GM18870 (cell line): ENCODE data around the gene THEM4.

Experiments
- ATAC-seq: cut with Tn5 transposase; IDR thresholded peaks from one replicate; pipeline ENCODE4 v1.9.1; 2021; ENCODE audit warnings: moderate library complexity; ENCODE audit not compliant: unreplicated experiment

Gene THEM4

DNA sequence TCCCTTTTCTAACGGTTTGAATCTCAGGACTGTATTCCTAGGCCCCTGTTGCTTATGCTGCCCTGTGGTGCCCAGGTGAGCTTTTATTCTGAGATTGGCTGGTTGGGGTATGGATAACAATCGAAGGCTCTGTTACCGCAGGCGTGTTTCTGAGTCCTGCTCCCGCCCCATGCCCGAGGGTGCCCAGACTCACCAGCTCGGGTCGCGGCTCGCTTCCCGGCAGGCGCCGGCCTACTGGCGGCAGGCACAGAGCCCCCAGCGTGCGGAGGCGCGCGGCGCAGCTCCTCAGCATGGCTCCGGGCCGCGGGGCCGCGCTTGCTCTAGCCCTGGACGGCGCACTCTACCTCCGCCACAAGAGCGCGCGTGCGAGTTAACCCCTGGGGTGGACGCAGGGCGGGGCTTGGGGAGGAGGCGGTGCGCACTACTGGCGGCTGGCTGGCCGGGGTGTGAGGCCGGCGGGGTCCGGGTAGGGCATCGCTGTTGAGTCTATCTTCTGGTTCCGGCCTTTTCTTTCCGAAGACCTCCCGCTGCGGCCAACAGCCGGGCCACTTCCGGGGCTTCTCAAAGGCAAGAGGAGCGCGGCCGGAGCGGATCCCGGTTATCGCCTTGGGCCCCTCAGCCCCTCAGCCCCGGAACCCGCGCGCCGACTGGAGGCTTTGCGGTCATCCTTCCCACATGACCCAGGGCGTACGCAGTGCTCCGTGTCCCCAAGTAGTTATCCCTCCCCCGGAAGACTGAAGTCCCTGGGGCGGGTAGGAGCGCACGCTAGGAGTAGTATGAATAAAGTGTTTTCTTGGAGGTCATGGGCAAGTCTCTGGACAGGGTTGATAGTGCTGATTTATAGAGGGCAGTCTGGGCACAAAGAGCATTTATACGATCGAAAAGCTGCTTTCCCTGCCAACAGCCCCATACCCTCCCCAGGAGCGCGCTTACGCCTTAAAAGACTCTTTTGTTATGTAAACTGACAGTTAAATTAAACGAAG lies at the start of gene THEM4:
THEM4 (minus strand) TSS at position 345 of the 983 bp plus-strand sequence; CDS start at position 292, 53 bp downstream.
- ATAC-seq, result peak; percentile 86

DNA sequence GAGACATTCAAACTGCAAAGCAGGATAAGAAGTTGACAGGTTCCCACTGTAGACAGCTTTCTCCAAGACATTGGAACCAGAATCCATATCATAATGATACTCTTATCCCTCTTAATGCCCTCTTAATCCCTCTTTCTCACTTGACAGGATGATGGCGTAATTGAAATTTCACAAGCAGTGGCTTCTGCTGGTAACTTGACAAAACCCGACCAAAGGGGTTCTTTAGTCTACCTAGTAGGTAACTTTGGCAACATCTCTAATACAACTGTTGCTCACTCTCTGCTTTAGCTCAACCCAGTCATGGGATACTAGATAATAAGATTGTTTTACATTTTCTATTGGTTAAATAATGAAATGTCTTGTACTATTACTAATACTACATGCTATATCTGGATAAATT lies 49.6 kb upstream of the THEM4 start:
- no peak for ATAC-seq

DNA sequence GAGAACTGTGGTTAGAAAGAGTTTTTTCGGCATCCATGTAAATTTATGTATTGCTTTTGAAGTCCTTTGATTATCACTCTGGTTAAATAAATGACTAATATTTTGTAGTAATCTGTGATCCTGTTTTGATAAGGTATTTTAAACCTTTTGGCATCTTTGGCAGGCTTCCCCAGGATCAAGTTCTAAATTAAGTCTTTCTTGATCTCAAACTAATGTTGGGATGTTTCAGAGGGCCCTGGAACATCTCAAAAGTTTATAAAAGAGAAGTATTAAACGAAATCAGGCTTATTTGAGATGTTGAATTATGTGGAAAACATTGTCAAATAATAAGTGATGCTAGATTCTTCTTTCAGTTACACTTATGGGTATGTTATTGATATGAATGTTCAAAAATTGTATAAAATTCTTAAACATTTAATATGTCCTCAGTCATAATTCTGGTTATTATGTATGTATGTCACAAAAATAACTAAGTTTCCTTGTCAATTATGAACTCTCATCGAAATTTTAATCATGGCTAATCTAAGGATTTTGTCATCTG lies 47.7 kb upstream of the THEM4 start:
- ATAC-seq, result no peak

DNA sequence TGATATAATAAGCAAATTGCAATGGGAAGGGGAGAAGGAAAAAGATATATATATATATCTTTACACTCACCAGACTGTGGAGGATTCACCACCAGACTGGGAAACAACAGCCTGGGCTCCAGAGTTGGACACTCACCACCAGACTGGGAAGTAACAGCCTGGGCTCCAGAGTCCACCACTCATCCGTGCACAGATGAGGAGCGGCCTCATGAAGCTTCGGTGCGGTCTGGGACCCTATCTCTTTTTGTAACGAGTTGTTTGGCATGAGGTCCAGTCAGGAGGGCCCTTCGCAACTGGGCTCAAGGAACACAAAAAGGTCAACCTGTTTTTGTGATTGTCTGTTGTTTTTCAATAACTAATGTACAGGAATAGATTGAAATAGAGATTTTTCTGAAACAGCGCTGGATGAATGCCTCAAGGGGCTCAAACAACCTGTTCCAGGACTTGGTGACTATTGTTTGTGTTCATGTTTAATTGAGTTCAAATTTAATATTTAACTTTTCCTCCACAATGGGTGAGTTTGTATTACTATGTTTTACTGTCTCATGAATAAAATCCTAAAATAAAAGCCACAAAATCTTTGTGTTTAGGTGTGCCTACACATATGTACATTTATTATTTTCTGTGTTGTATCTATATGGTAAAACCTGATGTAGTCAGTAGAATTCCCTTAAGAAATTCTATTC lies 44.2 kb upstream of the THEM4 start:
- ATAC-seq, result no peak

DNA sequence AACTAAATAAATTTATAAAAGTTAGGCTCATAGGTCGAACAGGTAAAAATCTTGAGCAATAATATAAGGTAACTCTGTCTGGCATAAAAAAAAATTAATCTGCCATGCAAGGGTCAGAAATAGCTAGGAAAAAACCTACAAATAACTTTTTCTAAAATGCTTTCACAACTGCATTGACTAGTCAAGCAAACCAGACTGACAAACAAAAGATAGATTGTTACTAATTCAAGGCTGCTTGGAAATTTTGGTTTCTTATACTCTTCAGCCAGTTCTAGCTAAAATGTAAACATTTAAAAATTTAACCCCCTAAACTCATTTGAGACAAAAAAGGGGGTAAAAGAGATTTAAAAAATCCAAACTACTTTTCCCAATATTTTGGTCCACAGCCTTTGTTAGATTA lies 43.5 kb upstream of the THEM4 start:
- ATAC-seq, result no peak

DNA sequence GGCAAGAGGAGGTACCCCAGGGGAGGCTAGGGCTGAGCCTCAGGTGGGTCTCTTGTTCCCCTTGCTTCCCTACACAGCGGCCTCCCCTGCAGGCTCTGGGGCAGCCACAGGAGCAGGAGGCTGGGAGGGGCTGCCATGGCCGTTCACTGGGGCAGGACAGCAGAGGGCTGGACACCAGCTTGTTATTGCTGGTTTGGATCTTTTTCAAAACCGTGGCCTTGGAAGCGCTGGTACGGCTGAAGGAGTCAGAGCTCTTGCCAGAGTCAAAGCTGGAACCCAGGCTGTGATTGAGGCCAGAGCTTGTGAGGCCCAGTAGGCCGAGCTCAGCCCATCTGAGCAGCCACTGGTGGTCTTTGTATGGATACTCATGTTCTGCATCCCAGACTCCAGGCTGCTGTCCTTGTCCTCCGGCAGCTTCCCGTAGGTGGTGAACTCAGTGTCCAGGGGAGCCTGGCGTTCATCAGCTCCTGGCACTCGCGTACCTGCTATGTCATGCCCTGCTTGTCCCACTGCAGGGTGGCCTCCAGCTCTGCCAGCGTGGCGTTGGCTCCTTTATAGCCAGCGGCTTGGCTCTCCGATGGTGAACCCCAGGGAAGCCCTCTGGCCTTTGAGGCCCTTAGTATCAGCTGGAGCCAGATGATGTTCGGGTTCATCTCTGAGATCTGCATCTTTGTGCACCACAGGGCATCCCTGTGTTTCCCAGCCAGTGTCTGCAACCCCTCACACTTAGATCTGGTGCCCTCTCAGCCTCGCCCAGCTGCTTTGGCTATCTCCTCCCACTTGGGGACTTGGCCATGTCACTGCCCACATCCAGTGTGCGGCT lies 40.3 kb upstream of the THEM4 start:
- ATAC-seq, result no peak

DNA sequence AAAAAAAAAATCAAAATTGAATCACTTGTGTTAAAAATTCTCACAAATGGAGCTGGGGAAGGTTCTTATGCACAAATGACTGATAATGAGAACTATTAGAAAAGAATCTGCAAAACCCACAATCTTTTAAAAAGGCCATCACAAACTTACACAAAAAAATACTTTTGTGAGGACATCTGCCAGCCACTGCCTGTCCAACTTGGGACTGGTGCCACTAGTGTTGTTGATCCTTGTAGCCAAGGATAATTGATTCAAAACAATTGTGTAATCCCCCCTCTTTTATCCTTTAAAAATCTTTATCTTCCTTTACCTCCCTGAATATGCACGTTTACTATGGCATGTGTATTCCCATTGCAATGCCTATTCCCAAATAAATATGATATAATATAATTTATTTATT lies 39.2 kb upstream of the THEM4 start:
- ATAC-seq, result no peak

DNA sequence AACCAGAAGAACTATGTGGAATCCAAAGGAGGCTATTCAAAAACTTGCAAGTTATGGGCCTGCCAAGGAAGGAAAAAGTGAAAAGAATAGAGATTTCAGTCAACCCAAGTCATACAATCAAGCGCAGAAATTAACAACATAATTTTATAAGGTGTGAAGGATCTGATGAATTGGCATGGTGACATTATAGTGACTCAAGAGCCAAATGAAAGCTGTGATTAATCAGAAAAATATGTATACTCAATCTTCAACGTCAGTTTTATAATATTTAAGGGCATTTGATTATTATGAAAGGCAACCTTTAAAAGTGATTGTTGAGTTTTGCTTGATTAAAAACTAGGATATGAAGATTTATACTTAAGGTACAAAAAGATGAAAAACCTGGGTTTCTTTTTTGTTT lies 37.8 kb upstream of the THEM4 start:
- no peak for ATAC-seq

DNA sequence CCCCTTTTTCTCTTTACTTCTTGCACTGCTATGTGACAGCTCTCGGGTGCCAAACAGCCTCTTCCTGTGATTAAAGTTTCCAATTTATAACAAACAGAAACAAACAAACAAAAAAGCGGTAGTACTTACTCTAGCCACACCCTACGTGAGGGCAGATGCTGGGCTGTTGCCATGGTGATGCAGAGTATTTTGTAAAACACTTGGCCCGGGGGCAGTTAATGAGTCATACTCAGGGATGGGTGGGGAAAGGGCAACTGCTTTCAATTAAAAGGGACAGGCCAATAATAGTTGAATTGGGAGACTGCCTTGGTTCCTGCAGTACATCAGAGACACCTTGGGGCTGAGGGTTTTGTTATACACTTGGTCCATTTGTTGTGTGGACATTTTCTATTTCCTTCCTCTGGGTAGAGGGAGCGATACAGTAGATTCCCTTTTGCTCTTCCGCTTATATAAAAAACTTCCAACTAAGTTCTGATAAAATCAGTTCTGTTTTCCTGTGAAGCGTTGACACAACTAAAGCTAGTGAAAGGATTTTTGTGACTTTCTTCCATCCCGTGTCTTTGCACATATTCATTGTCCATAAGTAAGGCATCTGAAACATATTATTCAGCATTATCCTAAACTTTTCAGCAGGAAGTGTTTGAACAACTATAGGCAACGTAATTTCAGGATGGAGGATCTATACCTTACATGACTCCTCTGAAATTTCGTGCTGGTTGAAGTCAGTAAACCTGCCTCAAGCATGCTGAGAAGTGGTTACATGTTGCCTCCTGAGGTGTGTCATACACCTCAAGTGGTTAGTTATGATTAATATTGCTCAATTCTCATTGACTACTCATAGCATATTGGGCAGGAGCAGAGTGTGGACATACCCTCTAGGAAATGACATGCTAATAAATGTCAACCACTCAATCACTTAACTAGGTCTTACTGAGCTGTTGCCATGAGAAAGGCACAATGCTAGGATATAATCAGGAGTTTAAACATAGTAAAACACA lies 36.7 kb upstream of the THEM4 start:
- ATAC-seq, result no peak

DNA sequence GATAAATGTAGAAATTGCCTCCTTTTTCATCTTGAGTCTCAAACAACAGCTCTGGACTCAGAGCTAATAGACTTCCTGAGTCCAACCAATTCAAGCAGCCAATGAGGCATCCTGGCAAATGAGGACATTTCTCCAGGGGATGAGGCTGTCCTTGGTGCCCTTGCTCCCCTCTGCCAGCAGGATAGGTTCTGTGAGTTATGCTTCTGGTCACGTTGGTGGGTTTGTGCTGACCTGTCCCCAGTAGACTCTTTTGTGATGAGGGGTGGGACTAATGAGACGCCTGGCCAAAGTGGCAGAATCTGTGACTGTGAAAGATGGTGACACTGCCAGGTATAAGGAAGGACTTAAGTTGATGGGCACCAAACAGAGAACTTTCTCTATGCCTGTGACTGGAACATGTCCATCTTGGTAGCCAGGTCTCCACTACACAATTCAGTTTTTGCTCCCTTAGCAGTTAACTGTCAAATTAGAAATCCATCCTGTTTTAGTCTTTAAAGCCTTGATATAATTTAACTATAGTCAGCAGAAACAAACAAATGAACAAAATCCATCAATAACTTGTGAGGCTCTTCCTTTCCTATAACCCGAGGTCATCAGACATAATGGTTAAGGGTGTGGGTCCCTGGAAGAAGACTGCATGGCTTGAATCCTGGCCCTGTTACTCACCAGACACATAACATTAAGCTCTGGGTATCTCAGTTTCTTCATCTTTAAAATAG lies 35.7 kb upstream of the THEM4 start:
- ATAC-seq, result no peak

DNA sequence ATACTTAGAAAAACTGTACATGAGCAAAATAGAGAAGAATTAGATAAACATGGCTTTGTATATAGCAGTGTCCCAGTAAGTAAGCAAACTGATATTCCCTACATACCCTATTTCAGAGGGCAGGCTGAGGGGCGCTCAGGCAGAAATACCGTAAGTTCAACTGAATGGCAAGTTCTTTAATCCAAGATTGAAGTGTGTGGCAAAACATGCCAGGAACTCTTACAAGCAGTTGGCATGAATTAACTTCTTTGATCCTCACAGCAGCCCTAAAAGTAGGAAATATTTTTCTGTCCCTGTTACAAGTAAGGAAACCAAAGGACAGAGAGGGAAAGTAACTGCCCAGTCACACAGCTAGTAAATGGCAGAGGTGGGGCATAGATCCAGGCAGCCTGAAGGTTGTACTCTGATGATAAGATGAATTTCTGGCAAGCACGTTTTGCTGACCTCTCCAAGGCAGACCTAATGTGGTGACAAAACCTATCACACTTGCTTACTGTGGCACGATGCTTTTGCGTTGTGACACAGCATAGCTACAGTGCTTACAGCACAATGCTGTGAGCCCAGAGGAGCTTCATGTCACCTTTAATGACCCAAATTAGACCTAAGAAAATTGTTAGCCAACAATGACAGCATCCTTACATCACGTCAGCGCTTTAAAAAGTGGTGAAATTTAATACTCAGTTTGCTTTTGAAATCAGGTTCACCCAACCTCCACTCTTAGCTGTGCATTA lies 35.0 kb upstream of the THEM4 start:
- no peak for ATAC-seq

DNA sequence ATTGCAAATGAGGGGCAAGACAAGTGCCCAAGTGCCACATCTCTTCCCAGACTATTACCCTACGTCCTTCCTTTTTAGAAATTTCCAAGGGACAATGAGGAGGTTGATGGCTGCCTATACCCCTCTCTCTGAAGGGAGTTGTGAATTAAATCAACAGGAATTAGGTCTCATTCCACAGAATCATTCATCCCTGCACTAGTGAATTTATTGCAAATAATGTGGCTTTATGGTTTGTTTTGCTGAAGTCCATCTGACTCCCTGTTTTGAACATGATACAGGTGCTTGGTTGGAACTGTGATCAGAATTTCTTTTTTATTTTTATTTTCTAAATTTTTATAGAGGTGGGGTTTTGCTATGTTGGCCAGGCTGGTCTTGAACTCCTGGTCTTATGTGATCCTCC lies 34.3 kb upstream of the THEM4 start:
- no peak for ATAC-seq

DNA sequence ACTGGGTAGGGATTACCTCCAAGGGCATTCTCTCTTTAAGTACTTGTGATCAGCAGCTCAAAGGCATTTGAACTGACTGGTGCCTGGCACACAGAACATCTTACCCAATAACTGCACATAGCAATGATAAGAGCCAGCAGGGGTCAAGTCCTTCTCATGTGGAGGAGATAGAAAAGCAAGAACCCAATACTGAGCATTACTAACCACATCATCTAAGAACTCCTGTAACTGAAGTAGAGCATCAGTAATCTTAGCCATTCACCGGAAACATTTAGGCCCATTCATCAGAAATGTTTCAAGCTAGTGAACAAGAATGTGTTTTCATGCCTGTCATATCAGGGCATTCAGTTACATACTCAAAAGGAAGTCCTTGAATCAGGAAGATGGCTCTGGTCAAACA lies 33.6 kb upstream of the THEM4 start:
- no peak for ATAC-seq

DNA sequence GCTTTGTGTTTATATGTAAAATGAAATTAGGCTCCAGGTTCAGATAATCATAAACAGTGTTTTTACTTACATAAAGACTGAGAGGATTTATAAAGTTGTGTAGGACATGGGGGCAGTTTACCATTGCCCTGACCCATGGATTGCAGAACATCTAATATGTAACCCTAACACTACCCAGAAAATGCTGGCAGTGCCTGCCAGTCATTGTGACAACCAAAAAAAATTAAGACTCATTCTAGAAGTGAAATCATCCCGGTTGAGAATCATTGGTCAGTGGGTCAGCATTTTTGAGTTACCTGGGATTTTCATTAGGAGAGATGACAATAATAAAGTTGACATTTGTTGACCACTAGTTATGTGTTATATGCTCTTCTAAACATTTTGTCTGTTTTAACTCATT lies 31.2 kb upstream of the THEM4 start:
- ATAC-seq, result no peak

DNA sequence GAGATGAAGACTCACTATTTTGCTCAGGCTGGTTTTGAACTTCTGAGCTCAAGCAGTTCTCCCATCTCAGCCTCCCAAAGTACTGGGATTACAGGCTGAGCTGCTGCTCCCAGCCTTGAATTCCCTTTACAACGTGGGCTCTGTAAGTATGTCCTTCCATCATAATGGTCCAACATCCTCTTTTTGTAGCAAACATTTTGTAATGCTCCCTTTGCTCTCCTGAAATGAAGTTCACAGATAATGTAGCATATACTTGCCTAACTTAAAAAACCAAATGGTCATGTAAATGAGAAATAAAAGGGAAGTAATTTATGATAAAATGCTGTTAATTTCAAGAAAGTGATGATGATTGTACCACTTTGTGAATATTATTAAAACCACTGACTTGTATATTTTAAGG lies 30.5 kb upstream of the THEM4 start:
- ATAC-seq, result no peak

DNA sequence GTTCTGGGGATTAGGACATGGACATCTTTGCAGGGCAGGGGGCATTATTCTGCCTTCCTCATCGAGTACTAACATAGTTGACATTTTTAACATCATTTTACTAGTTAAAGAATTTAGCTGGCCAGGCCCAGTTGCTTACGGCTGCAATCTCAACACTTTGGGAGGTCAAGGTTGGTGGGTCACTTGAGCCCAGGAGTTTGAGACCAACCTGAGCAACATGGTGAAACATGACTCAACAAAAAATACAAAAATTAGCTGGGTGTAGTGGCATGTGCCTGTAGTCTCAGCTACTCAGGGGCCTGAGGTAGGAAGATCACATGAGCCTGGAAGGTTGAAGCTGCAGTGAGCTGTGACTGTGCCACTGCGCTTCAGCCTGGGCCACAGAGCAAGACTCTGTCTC lies 29.8 kb upstream of the THEM4 start:
- ATAC-seq, result no peak

DNA sequence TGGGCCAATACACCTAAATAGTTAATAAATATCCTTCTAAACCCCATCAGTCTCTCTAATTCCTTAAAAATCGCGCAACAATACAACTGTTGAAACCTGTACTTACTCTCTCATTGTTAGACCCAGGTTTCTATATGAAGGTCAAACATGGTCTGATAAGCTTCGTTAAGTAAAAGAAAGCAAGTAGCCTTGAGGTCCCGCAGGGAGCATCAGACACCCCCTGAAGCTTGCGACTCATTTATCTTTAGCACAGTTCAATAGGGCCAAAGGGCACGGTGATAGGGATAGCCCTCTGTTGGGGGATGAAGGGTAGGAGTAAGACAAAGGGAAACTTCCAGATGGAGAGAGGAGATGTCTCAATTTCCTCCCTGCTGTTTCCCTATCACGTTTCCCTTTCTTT lies 27.3 kb upstream of the THEM4 start:
- no peak for ATAC-seq

DNA sequence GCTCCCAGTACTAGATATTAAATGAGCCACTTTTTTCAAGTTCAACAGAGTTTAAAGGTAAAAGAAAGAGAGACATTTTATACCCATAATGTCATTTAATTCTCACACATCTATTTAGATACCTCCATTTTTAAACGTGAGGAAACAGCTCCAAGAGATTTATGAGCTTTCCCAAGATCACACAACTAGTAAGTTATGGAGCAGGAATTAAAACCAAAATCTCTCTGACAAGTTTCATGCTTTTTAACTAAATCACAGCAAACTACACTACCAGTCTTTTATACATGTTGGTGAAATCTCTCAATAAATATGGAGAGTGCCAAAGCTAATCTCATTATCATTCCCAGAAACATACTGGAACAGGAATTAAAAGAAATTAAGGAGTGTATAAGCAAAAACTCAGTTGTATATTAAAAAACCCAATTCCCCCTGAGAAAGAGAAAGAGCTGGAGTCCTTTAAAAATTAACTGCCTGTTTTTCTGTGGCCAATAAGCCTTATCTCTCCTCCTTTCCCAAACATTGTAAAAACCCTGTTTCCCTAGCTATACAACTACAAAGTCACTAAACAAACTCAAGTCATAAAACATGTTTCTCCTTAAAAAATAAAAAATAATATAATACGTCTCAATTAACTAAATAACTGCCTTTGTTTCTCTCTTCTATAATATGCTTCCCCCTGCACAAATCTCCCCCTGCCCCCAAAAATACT lies 26.7 kb upstream of the THEM4 start:
- no peak for ATAC-seq
